PC-9 (cell line): Measurements from ENCODE around the gene ARHGAP24. TPM values are rescaled to one million over a fixed set of nuclear protein-coding genes. Genes with fewer than 3 reads are reported as not detected.

Experiments
- BruUV-seq: library from RNA; stranded (reverse); fragments of 400-500 nt; replicated peaks from 2 replicates; lab custom pipeline; 2021; lab: Mats Ljungman, UMichigan
- CTCF ChIA-PET: fragments of 300-600 bp; sonication (Branson Sonifier 250); formaldehyde crosslinking; loops from one replicate; lab custom pipeline; 2022; ENCODE audit warnings: antibody characterized with exemption; lab: Charles Lee
- POLR2A ChIA-PET: fragments of 300-600 bp; sonication (Branson Sonifier 250); formaldehyde crosslinking; loops from one replicate; lab custom pipeline; 2022; ENCODE audit warnings: antibody characterized with exemption; ENCODE audit not compliant: unreplicated experiment; lab: Charles Lee
- DNase-seq, 2 experiments: peaks; one replicate each; pipeline versions ENCODE4 v3.0.0 to v3.0.0-alpha.2; 2015 to 2022; ENCODE audit warnings: mixed read lengths in 1 of 2
- H2AFZ ChIP-seq: fragments of 200-600 bp; sonication (generic); 2 replicates; pipeline ENCODE4 v1.8.1; 2017; ENCODE audit warnings: antibody characterized with exemption
- H3F3A ChIP-seq: fragments of 200-600 bp; sonication (generic); 2 replicates; pipeline ENCODE4 v1.8.1; 2017; ENCODE audit warnings: antibody characterized with exemption, mild to moderate bottlenecking, low read depth; ENCODE audit not compliant: insufficient read depth
- H3K27ac ChIP-seq: fragments of 200-600 bp; sonication (generic); 2 replicates; pipeline ENCODE4 v1.6.1; 2016; ENCODE audit warnings: mixed run types
- H3K27me3 ChIP-seq: fragments of 200-600 bp; sonication (generic); 2 replicates; pipeline ENCODE4 v1.6.1; 2016; ENCODE audit warnings: low read depth, mixed run types; ENCODE audit not compliant: insufficient read depth
- H3K36me3 ChIP-seq: fragments of 200-600 bp; sonication (generic); 2 replicates; pipeline ENCODE4 v1.6.1; 2016; ENCODE audit warnings: low read depth, mixed run types
- H3K4me1 ChIP-seq: fragments of 200-600 bp; sonication (generic); replicated peaks from 2 replicates; pipeline ENCODE4 v1.6.1; 2016; ENCODE audit warnings: mixed run types; ENCODE audit not compliant: insufficient read depth
- H3K4me2 ChIP-seq: fragments of 200-600 bp; sonication (generic); 2 replicates; pipeline ENCODE4 v1.6.1; 2017; ENCODE audit warnings: mixed run types
- H3K4me3 ChIP-seq: fragments of 200-600 bp; sonication (generic); 2 replicates; pipeline ENCODE4 v1.6.1; 2016; ENCODE audit warnings: mixed run types
- H3K79me2 ChIP-seq: fragments of 200-600 bp; sonication (generic); 2 replicates; pipeline ENCODE4 v1.6.1; 2017; ENCODE audit warnings: low read depth, mixed run types
- H3K9me2 ChIP-seq: fragments of 200-600 bp; sonication (generic); 2 replicates; pipeline ENCODE4 v1.8.1; 2017; ENCODE audit warnings: mild to moderate bottlenecking; ENCODE audit not compliant: insufficient read depth
- H3K9me3 ChIP-seq: fragments of 200-600 bp; sonication (generic); 2 replicates; pipeline ENCODE4 v1.8.1; 2016; ENCODE audit warnings: low read depth; ENCODE audit not compliant: insufficient read depth
- H4K20me1 ChIP-seq: fragments of 200-600 bp; sonication (generic); 2 replicates; pipeline ENCODE4 v1.8.1; 2017; ENCODE audit not compliant: insufficient read depth
- CTCF ChIP-seq: fragments of 200-600 bp; sonication (generic); conservative IDR thresholded peaks from 2 replicates; pipeline ENCODE4 v1.6.1; 2017; ENCODE audit warnings: mixed run types, antibody characterized with exemption, mild to moderate bottlenecking, moderate library complexity
- EZH2 ChIP-seq: fragments of 200-600 bp; sonication (generic); IDR thresholded peaks from 2 replicates; pipeline ENCODE4 v1.8.0; 2017; ENCODE audit warnings: antibody characterized with exemption, low read depth
- intact Hi-C: fragments of 100-400 bp; cut with micrococcal nuclease; formaldehyde crosslinking; loops from one replicate; pipeline ENCODE4 v1.10.0; 2022; ENCODE audit not compliant: unreplicated experiment
- total RNA-seq: library from RNA; stranded (reverse); gene quantifications from 2 replicates; pipeline ENCODE4 v1.2.3, GENCODE V29; 2021

Gene ARHGAP24
- total RNA-seq, 1 experiment from 2014 or later, result 2.2 TPM

DNA sequence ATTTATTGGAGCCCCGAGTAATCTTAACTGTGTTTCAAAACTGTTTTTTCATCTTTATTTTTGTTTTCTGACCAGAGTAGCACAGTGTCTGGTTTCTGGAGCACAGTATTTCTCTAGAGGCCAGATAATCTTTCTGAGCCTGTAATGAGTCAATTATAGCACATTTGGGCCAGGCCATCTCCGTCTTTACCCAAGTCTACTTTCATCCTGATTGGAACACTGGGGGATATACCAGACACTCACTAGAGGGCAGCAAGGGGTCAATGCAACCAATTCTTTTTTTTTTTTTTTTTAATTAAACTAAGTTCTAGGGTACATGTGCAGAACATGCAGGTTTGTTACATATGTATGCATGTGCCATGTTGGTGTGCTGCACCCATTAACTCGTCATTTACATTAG lies 282.0 kb downstream of the ARHGAP24 start:
- BruUV-seq, result no TSS peak
- intact Hi-C loops, result loop anchor here (1.0 kb wide), 1 partner anchor 212 kb away; no protein-coding TSS in a partner anchor
- TF ChIP-seq EZH2, result no peak
- TF ChIP-seq CTCF, result peak; percentile 50
- no peaks in the 10 kb centered on the region for H3F3A ChIP-seq
- no peak overlapping the region for H3K4me3 ChIP-seq
- H3K79me2 ChIP-seq, result no peaks in the 10 kb centered on the region
- H3K4me2 ChIP-seq, result no peak overlapping the region
- POLR2A ChIA-PET, result no interaction called here
- DNase-seq, result no peak
- no peaks in the 10 kb centered on the region for H3K27me3 ChIP-seq
- no peak overlapping the region for H2AFZ ChIP-seq
- no peaks in the 10 kb centered on the region for H3K9me3 ChIP-seq
- CTCF ChIA-PET, result no interaction called here
- no peaks in the 10 kb centered on the region for H3K9me2 ChIP-seq
- H3K27ac ChIP-seq, result no peak overlapping the region
- H4K20me1 ChIP-seq, result no peaks in the 10 kb centered on the region
- H3K4me1 ChIP-seq, result no peaks in the 10 kb centered on the region
- H3K36me3 ChIP-seq, result no peaks in the 10 kb centered on the region

GRCh38 chr4:85759388-85759787 lies 284.4 kb downstream of the ARHGAP24 start:
- Histone ChIP-seq H3K4me3 (no peak overlapping the region), H4K20me1 (no peaks in the 10 kb centered on the region), H3K4me2 (no peak overlapping the region), H2AFZ (no peak overlapping the region), H3K79me2 (no peaks in the 10 kb centered on the region), H3K36me3 (no peaks in the 10 kb centered on the region), H3K27me3 (no peaks in the 10 kb centered on the region), H3K9me3 (no peaks in the 10 kb centered on the region), H3K4me1 (no peaks in the 10 kb centered on the region), H3K9me2 (no peaks in the 10 kb centered on the region), H3K27ac (no peak overlapping the region), H3F3A (no peaks in the 10 kb centered on the region)
- DNase-seq, result no peak
- BruUV-seq, result no TSS peak
- ChIA-PET POLR2A (no interaction called here), CTCF (no interaction called here)
- no peak for TF ChIP-seq EZH2
- TF ChIP-seq CTCF, result no peak
- intact Hi-C loops, result no loop called here

- no peaks in the 10 kb centered on the region for H3K27me3 ChIP-seq
- intact Hi-C loops, result no loop called here
- H3K79me2 ChIP-seq, result no peaks in the 10 kb centered on the region
- no peak for TF ChIP-seq CTCF
- TF ChIP-seq EZH2, result no peak
- no peak overlapping the region for H3K27ac ChIP-seq
- no peak overlapping the region for H3K4me2 ChIP-seq
- H3F3A ChIP-seq, result no peaks in the 10 kb centered on the region
- H2AFZ ChIP-seq, result no peak overlapping the region
- no peak overlapping the region for H3K4me3 ChIP-seq
- H3K9me3 ChIP-seq, result no peaks in the 10 kb centered on the region
- no peaks in the 10 kb centered on the region for H3K9me2 ChIP-seq
- no peaks in the 10 kb centered on the region for H3K4me1 ChIP-seq
- ChIA-PET POLR2A (no interaction called here), CTCF (no interaction called here)
- no TSS peak for BruUV-seq
- no peaks in the 10 kb centered on the region for H3K36me3 ChIP-seq
- H4K20me1 ChIP-seq, result no peaks in the 10 kb centered on the region
- no peak for DNase-seq
Measured at GRCh38 chr4:85760511-85760910, 285.6 kb downstream of the ARHGAP24 start.
